ENCODE results near the gene PARL. TPM values are rescaled to one million over a fixed set of nuclear protein-coding genes. Genes with fewer than 3 reads are reported as not detected.

PARL gene
- total and polyA plus RNA-seq, 2 of the 13 experiments (the other 11 are each of a cell fraction or from before 2014, with no cell fraction given) = 46.3 to 58.6 TPM

DNA sequence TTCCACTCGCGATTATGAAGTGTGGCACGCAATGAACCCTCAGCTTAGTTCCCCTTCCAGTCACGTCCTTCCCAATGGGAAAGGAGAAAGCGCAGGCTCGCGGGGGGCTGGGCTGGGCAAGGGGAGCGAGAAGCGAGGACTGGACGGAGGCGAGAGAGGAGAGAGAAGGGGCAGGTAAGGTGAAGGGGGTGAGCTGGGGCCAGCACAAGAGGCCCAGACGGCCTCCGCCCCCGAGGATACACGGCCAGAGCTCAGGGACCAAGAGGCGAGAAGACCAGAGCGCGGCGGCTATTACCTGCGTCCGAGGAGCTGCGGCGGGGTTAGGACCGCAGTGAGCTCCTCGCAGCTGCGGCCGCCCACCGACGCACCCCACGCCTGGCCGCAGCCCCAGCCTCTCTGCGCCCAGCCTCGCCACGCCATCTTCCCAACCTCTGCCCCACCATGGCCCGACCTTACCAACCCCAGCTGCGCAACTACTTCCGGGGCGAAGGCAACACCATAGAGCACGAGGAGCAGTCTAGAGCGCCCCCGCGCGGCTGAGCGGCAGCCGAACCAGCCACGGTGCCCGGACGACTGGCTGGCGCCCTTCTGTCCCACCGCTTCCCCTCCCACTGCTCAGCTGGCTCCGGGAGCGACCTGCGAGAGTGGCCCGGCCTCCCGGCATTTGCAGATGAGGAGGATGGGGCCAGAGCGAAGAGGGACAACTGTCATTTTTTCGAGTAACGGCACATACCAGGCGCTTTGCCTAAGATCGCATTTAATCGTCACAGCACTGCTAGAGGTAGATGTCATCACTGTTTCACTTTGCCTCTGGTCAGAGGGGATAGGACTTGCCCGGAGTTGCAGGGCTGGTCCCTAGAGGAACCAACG is at the start of gene PARL (continued):
- TF ChIP-seq, protein P1, sequence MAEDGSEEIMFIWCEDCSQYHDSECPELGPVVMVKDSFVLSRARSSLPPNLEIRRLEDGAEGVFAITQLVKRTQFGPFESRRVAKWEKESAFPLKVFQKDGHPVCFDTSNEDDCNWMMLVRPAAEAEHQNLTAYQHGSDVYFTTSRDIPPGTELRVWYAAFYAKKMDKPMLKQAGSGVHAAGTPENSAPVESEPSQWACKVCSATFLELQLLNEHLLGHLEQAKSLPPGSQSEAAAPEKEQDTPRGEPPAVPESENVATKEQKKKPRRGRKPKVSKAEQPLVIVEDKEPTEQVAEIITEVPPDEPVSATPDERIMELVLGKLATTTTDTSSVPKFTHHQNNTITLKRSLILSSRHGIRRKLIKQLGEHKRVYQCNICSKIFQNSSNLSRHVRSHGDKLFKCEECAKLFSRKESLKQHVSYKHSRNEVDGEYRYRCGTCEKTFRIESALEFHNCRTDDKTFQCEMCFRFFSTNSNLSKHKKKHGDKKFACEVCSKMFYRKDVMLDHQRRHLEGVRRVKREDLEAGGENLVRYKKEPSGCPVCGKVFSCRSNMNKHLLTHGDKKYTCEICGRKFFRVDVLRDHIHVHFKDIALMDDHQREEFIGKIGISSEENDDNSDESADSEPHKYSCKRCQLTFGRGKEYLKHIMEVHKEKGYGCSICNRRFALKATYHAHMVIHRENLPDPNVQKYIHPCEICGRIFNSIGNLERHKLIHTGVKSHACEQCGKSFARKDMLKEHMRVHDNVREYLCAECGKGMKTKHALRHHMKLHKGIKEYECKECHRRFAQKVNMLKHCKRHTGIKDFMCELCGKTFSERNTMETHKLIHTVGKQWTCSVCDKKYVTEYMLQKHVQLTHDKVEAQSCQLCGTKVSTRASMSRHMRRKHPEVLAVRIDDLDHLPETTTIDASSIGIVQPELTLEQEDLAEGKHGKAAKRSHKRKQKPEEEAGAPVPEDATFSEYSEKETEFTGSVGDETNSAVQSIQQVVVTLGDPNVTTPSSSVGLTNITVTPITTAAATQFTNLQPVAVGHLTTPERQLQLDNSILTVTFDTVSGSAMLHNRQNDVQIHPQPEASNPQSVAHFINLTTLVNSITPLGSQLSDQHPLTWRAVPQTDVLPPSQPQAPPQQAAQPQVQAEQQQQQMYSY (CRISPR knock-in tag; IDR thresholded peaks at IDR 0.05) = no peak
- 0 out of 2 replicates have a peak, but pooled peaks have one; percentile 56 for TF ChIP-seq HMG20B (CRISPR knock-in tag; conservative IDR thresholded peaks at IDR 0.05)
- peak; percentile 99 for TF ChIP-seq XRCC5 (optimal IDR thresholded peaks at IDR 0.05; ENCODE audit: low read length)
- peak; percentile 71; the same call in 1 of the 2 replicates for TF ChIP-seq ZNF746 (CRISPR knock-in tag; IDR thresholded peaks at IDR 0.05)
- no peak for TF ChIP-seq ZNF431 (CRISPR knock-in tag; IDR thresholded peaks at IDR 0.05; ENCODE audit: borderline replicate concordance, low read depth)
- TF ChIP-seq ZNF205 (CRISPR knock-in tag; IDR thresholded peaks at IDR 0.05) = peak; percentile 88
- no peak for TF ChIP-seq POLR2AphosphoS2 (IDR thresholded peaks at IDR 0.05; ENCODE audit: low read depth, low read length)
- TF ChIP-seq, protein P2, sequence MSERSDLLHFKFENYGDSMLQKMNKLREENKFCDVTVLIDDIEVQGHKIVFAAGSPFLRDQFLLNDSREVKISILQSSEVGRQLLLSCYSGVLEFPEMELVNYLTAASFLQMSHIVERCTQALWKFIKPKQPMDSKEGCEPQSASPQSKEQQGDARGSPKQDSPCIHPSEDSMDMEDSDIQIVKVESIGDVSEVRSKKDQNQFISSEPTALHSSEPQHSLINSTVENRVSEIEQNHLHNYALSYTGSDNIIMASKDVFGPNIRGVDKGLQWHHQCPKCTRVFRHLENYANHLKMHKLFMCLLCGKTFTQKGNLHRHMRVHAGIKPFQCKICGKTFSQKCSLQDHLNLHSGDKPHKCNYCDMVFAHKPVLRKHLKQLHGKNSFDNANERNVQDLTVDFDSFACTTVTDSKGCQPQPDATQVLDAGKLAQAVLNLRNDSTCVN (CRISPR knock-in tag; IDR thresholded peaks at IDR 0.05; ENCODE audit: borderline replicate concordance) = no peak; the same call in 1 of the 2 replicates
- peak; percentile 92 for TF ChIP-seq MTA1 (CRISPR knock-in tag; IDR thresholded peaks at IDR 0.05; ENCODE audit: borderline replicate concordance)
- peak; percentile 99 for TF ChIP-seq ZMYM4 (CRISPR knock-in tag; IDR thresholded peaks at IDR 0.05)
- no peak for TF ChIP-seq CC2D1A (CRISPR knock-in tag; IDR thresholded peaks at IDR 0.05)
- peak; percentile 11; the same call in 1 of the 2 replicates for TF ChIP-seq RFX3 (CRISPR knock-in tag; IDR thresholded peaks at IDR 0.05)
- no peak for TF ChIP-seq ZSCAN30 (CRISPR knock-in tag; IDR thresholded peaks at IDR 0.05)
- TF ChIP-seq CREB1 (IDR thresholded peaks at IDR 0.05) = peak; percentile 58; the same call in 1 of the 2 replicates
- TF ChIP-seq CREB1 (CRISPR knock-in tag; IDR thresholded peaks at IDR 0.05) = peak; percentile 62
- TF ChIP-seq PHF8 (CRISPR knock-in tag; IDR thresholded peaks at IDR 0.05) = peak; percentile 98
- no peak for TF ChIP-seq ATM (IDR thresholded peaks at IDR 0.05; ENCODE audit: borderline replicate concordance)
- peak; percentile 72 for TF ChIP-seq ZNF552 (CRISPR knock-in tag; IDR thresholded peaks at IDR 0.05; ENCODE audit: borderline replicate concordance)
- TF ChIP-seq, protein P3, sequence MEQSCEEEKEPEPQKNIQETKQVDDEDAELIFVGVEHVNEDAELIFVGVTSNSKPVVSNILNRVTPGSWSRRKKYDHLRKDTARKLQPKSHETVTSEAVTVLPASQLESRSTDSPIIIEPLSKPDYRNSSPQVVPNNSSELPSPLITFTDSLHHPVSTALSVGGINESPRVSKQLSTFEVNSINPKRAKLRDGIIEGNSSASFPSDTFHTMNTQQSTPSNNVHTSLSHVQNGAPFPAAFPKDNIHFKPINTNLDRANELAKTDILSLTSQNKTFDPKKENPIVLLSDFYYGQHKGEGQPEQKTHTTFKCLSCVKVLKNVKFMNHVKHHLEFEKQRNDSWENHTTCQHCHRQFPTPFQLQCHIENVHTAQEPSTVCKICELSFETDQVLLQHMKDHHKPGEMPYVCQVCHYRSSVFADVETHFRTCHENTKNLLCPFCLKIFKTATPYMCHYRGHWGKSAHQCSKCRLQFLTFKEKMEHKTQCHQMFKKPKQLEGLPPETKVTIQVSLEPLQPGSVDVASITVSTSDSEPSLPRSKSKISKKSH (CRISPR knock-in tag; IDR thresholded peaks at IDR 0.05; ENCODE audit: borderline replicate concordance) = peak; percentile 66; the same call in 1 of the 2 replicates
- TF ChIP-seq SCMH1 (CRISPR knock-in tag; IDR thresholded peaks at IDR 0.05; ENCODE audit: borderline replicate concordance) = no peak
- no peak for TF ChIP-seq NFE2L2 (IDR thresholded peaks at IDR 0.05; ENCODE audit: low read length)
- TF ChIP-seq ZSCAN9 (CRISPR knock-in tag; IDR thresholded peaks at IDR 0.05; ENCODE audit: borderline replicate concordance) = peak; percentile 92
- TF ChIP-seq ZFY (CRISPR knock-in tag; IDR thresholded peaks at IDR 0.05) = peak; percentile 95

All from HepG2 (cell line).